Hematopoietic multipotent progenitor cell treated with erythropoietin and hydrocortisone succinate and interleukin-3 and kit ligand, for 15 days (in vitro differentiated cells): ENCODE measurements around the gene FAM193A.
A peak's percentile ranks its signal among the peaks of the same experiment; 100 is the strongest.
"Not testable (repeated sequence)": the region's sequence is repeated elsewhere in the genome, so short reads cannot be mapped to it uniquely, and the experiment has no call there.

Experiments
- DNase-seq: peaks from one replicate; pipeline ENCODE4 v3.0.0-alpha.2; 2015; ENCODE audit warnings: low spot score

Gene FAM193A

GRCh38 chr4:2516635-2517034, 19.8 kb upstream of the FAM193A start:
- DNase-seq: no peak

GRCh38 chr4:2526559-2526958, 9.9 kb upstream of the FAM193A start:
- DNase-seq: no peak

GRCh38 chr4:2534904-2535375, 1.5 kb upstream of the FAM193A start:
- DNase-seq: no peak

- DNase-seq: no peak
These were observed 863 bp upstream of the FAM193A start for GRCh38 chr4:2535376-2536192.

GRCh38 chr4:2537011-2537830, 774 bp downstream of the FAM193A start:
- peak; percentile 45 for DNase-seq

- DNase-seq: not testable (repeated sequence)
These were observed 7.2 kb downstream of the FAM193A start for GRCh38 chr4:2543580-2544191.

- no peak for DNase-seq
These were observed 9.0 kb downstream of the FAM193A start for GRCh38 chr4:2545321-2546013.

GRCh38 chr4:2546286-2546823, 9.9 kb downstream of the FAM193A start:
- no peak for DNase-seq

GRCh38 chr4:2546961-2547691, 10.7 kb downstream of the FAM193A start:
- not testable (repeated sequence) for DNase-seq

GRCh38 chr4:2551118-2551517, 14.7 kb downstream of the FAM193A start:
- no peak for DNase-seq

GRCh38 chr4:2552806-2553205, 16.4 kb downstream of the FAM193A start:
- DNase-seq: no peak

- no peak for DNase-seq
These were observed 21.9 kb downstream of the FAM193A start for GRCh38 chr4:2558301-2558700.

- no peak for DNase-seq
These were observed 23.7 kb downstream of the FAM193A start for GRCh38 chr4:2560167-2560566.

GRCh38 chr4:2565533-2565932, 29.1 kb downstream of the FAM193A start:
- no peak for DNase-seq

- DNase-seq: no peak
These were observed 33.6 kb downstream of the FAM193A start for GRCh38 chr4:2570036-2570435.

- no peak for DNase-seq
These were observed 34.2 kb downstream of the FAM193A start for GRCh38 chr4:2570551-2571222.

GRCh38 chr4:2572076-2572475, 35.6 kb downstream of the FAM193A start:
- no peak for DNase-seq

GRCh38 chr4:2572866-2573265, 36.4 kb downstream of the FAM193A start:
- no peak for DNase-seq

- DNase-seq: no peak
These were observed 37.6 kb downstream of the FAM193A start for GRCh38 chr4:2574009-2574408.

- DNase-seq: no peak
These were observed 38.4 kb downstream of the FAM193A start for GRCh38 chr4:2574863-2575262.
